HCT116 (cell line): ENCODE measurements around the gene ENPP3. TPM values are rescaled to one million over a fixed set of nuclear protein-coding genes. Genes with fewer than 3 reads are reported as not detected.

Experiments used
- ATAC-seq: fragments of 200-7000 bp; cut with Tn5 transposase; 2 replicates; pipeline ENCODE4 v1.9.1; 2020; ENCODE audit warnings: mild to moderate bottlenecking, moderate library complexity
- BruUV-seq: library from RNA; stranded (reverse); fragments of 400-500 nt; replicated peaks from 2 replicates; lab custom pipeline; 2021; lab: Mats Ljungman, UMichigan
- CTCF ChIA-PET: fragments of 300-600 bp; sonication (Branson Sonifier 250); formaldehyde crosslinking; loops from one replicate; lab custom pipeline; 2021; ENCODE audit warnings: antibody characterized with exemption; lab: Charles Lee
- POLR2A ChIA-PET: fragments of 300-600, 350-600 bp; sonication (Branson Sonifier 250); formaldehyde crosslinking; loops from one replicate; lab custom pipeline; 2021; ENCODE audit warnings: antibody characterized with exemption; lab: Charles Lee
- RAD21 ChIA-PET, 2 experiments: fragments of 300-600 bp; sonication (Branson Sonifier 250); formaldehyde crosslinking; loops; one replicate each; lab custom pipeline; 2023; ENCODE audit warnings: low total read pairs in 2 of 2; ENCODE audit not compliant: uncharacterized antibody in 2 of 2, unreplicated experiment in 2 of 2, low non-redundant PET in 1 of 2; lab: Charles Lee
- DNase-seq: peaks from one replicate; pipeline ENCODE4 v3.0.0-alpha.2; 2010; ENCODE audit warnings: low read depth, low spot score
- H2AFZ ChIP-seq: fragments of 200-600 bp; shearing (Covaris generic), sonication (generic); 2 replicates; pipeline ENCODE4 v1.6.1; 2017; ENCODE audit warnings: low read depth, mixed run types, mixed read lengths, antibody characterized with exemption, low read length; ENCODE audit not compliant: poor library complexity, severe bottlenecking
- H3K27ac ChIP-seq: 2 replicates; pipeline ENCODE4 v1.5.1; 2012; ENCODE audit warnings: low read depth, low read length
- H3K27me3 ChIP-seq: fragments of 200-600 bp; sonication (generic); 2 replicates; pipeline ENCODE4 v1.6.1; 2016; ENCODE audit warnings: mixed run types, low read length, mixed read lengths; ENCODE audit not compliant: insufficient read depth
- H3K36me3 ChIP-seq, 2 experiments: fragments of 200-500 bp in 1 of 2; fragments of 200-600 bp in 1 of 2; sonication (Bioruptor generic) in 1 of 2; sonication (generic) in 1 of 2; 2 replicates each; pipeline versions ENCODE4 v1.5.1 to v1.6.1; 2014 to 2016; ENCODE audit warnings: low read length in 2 of 2, inconsistent platforms in 1 of 2, mixed read lengths in 1 of 2, mixed run types in 1 of 2; ENCODE audit not compliant: insufficient read depth in 2 of 2, control insufficient read depth in 1 of 2
- H3K4me1 ChIP-seq, 2 experiments: fragments of 200-600 bp in 1 of 2; sonication (generic) in 1 of 2; 2 replicates each; pipeline versions ENCODE4 v1.5.1 to v1.6.1; 2012 to 2017; ENCODE audit warnings: low read length in 2 of 2, inconsistent platforms in 1 of 2, mild to moderate bottlenecking in 1 of 2, mixed read lengths in 1 of 2, mixed run types in 1 of 2, moderate library complexity in 1 of 2; ENCODE audit not compliant: insufficient read depth in 2 of 2, control insufficient read depth in 1 of 2
- H3K4me2 ChIP-seq: fragments of 200-600 bp; sonication (generic); 2 replicates; pipeline ENCODE4 v1.6.1; 2017; ENCODE audit warnings: mixed run types, low read length, mixed read lengths
- H3K4me3 ChIP-seq, 2 experiments: fragments of 200-600 bp in 1 of 2; sonication (generic) in 1 of 2; replicated peaks in 1 of 2; 2 replicates each; pipeline ENCODE4 v1.5.1; 2011 to 2016; ENCODE audit warnings: low read length in 2 of 2, control low read depth in 1 of 2, low read depth in 1 of 2, mild to moderate bottlenecking in 1 of 2, mixed read lengths in 1 of 2, mixed run types in 1 of 2
- H3K79me2 ChIP-seq: fragments of 200-600 bp; sonication (generic); 2 replicates; pipeline ENCODE4 v1.6.1; 2017; ENCODE audit warnings: mild to moderate bottlenecking, mixed run types, low read length, moderate library complexity, mixed read lengths; ENCODE audit not compliant: insufficient read depth
- H3K9ac ChIP-seq: fragments of 200-600 bp; sonication (generic); 2 replicates; pipeline ENCODE4 v1.6.1; 2016; ENCODE audit warnings: low read length, mixed read lengths
- H3K9me2 ChIP-seq: fragments of 200-600 bp; sonication (generic), shearing (Covaris generic); 2 replicates; pipeline ENCODE4 v1.6.1; 2017; ENCODE audit warnings: mixed run types, mild to moderate bottlenecking, moderate library complexity; ENCODE audit not compliant: insufficient read depth
- H3K9me3 ChIP-seq, 2 experiments: fragments of 200-500 bp in 1 of 2; fragments of 200-600 bp in 1 of 2; sonication (Bioruptor generic) in 1 of 2; sonication (generic) in 1 of 2; 2 replicates each; pipeline ENCODE4 v1.6.1; 2014 to 2017; ENCODE audit warnings: low read length in 2 of 2, mixed read lengths in 2 of 2, inconsistent platforms in 1 of 2, low read depth in 1 of 2, mild to moderate bottlenecking in 1 of 2, mixed run types in 1 of 2, moderate library complexity in 1 of 2; ENCODE audit not compliant: control insufficient read depth in 1 of 2, insufficient read depth in 1 of 2
- H4K20me1 ChIP-seq: fragments of 200-600 bp; sonication (generic), shearing (Covaris generic); 2 replicates; pipeline ENCODE4 v1.6.1; 2017; ENCODE audit warnings: mixed run types, mild to moderate bottlenecking, moderate library complexity; ENCODE audit not compliant: insufficient read depth
- ELF1 ChIP-seq: IDR thresholded peaks from 2 replicates; pipeline ENCODE4 v1.6.1; 2012; ENCODE audit warnings: low read depth, borderline replicate concordance
- EZH2phosphoT487 ChIP-seq: fragments of 200-600 bp; IDR thresholded peaks from 2 replicates; pipeline ENCODE4 v1.6.1; 2018; ENCODE audit warnings: antibody characterized with exemption, borderline replicate concordance
- JUND ChIP-seq: IDR thresholded peaks from 2 replicates; pipeline ENCODE4 v1.6.1; 2012
- POLR2AphosphoS5 ChIP-seq: IDR thresholded peaks from 2 replicates; pipeline ENCODE4 v1.6.1; 2011; ENCODE audit warnings: mild to moderate bottlenecking, low read depth, low read length, moderate library complexity
- SIN3A ChIP-seq: IDR thresholded peaks from 2 replicates; pipeline ENCODE4 v1.6.1; 2012; ENCODE audit warnings: low read depth
- SRF ChIP-seq: IDR thresholded peaks from 2 replicates; pipeline ENCODE4 v1.6.1; 2012; ENCODE audit warnings: low read depth
- intact Hi-C: fragments of 100-400 bp; cut with micrococcal nuclease; formaldehyde crosslinking; loops from 2 replicates; pipeline ENCODE4 v1.10.0; 2022
- total RNA-seq: library from RNA; stranded (reverse); gene quantifications from one replicate; pipeline ENCODE4 v1.2.1, GENCODE V29; 2021; ENCODE audit not compliant: unreplicated experiment
- TF ChIP-seq, protein P1 (sequence below): IDR thresholded peaks from 2 replicates; pipeline ENCODE4 v1.6.1; 2012
- TF ChIP-seq, protein P2 (sequence below): IDR thresholded peaks from 2 replicates; pipeline ENCODE4 v1.6.1; 2012; ENCODE audit warnings: low read depth
- TF ChIP-seq, protein P3 (sequence below): IDR thresholded peaks from 2 replicates; pipeline ENCODE4 v1.6.1; 2012

ENPP3 gene
- total RNA-seq, 1 experiment from 2014 or later = 0.15 TPM

DNA sequence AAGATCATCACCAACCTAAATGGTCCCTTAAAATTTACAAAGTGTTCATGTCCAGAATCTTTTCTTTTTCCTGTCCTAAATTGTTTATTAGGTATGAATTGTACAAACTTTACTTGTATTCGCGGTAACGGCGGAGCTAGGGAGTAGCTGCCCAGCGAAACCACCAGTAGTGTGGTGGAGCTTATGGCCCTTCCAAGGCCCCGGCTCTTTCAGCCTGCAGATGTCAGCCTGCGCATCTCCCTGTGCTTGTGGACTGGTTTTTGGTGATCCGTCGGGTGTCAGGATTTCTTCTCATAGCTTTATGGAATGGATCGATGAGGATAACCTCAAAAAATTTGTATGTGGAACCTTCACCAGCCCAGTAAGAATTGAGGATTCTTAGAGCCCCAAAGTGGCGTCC, 143.5 kb downstream of the ENPP3 start:
- H2AFZ ChIP-seq = no peak overlapping the region
- no peaks in the 10 kb centered on the region for H3K4me1 ChIP-seq
- no peak overlapping the region for H3K4me3 ChIP-seq
- TF ChIP-seq, protein P1, sequence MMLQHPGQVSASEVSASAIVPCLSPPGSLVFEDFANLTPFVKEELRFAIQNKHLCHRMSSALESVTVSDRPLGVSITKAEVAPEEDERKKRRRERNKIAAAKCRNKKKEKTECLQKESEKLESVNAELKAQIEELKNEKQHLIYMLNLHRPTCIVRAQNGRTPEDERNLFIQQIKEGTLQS = no peak
- no peak for TF ChIP-seq JUND
- TF ChIP-seq, protein P2, sequence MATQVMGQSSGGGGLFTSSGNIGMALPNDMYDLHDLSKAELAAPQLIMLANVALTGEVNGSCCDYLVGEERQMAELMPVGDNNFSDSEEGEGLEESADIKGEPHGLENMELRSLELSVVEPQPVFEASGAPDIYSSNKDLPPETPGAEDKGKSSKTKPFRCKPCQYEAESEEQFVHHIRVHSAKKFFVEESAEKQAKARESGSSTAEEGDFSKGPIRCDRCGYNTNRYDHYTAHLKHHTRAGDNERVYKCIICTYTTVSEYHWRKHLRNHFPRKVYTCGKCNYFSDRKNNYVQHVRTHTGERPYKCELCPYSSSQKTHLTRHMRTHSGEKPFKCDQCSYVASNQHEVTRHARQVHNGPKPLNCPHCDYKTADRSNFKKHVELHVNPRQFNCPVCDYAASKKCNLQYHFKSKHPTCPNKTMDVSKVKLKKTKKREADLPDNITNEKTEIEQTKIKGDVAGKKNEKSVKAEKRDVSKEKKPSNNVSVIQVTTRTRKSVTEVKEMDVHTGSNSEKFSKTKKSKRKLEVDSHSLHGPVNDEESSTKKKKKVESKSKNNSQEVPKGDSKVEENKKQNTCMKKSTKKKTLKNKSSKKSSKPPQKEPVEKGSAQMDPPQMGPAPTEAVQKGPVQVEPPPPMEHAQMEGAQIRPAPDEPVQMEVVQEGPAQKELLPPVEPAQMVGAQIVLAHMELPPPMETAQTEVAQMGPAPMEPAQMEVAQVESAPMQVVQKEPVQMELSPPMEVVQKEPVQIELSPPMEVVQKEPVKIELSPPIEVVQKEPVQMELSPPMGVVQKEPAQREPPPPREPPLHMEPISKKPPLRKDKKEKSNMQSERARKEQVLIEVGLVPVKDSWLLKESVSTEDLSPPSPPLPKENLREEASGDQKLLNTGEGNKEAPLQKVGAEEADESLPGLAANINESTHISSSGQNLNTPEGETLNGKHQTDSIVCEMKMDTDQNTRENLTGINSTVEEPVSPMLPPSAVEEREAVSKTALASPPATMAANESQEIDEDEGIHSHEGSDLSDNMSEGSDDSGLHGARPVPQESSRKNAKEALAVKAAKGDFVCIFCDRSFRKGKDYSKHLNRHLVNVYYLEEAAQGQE = no peak
- TF ChIP-seq SRF = no peak
- TF ChIP-seq, protein P3, sequence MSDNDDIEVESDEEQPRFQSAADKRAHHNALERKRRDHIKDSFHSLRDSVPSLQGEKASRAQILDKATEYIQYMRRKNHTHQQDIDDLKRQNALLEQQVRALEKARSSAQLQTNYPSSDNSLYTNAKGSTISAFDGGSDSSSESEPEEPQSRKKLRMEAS = no peak
- TF ChIP-seq SIN3A = no peak
- no peak for TF ChIP-seq EZH2phosphoT487
- TF ChIP-seq ELF1 = no peak
- no peak for TF ChIP-seq POLR2AphosphoS5
- H3K9me2 ChIP-seq = no peaks in the 10 kb centered on the region
- ChIA-PET RAD21 (no interaction called here), POLR2A (no interaction called here), CTCF (interaction anchor here (3.3 kb wide), 1 partner anchor 130 kb away, joined by 25 read pairs; no protein-coding TSS in a partner anchor)
- intact Hi-C loops = no loop called here
- no peaks in the 10 kb centered on the region for H3K79me2 ChIP-seq
- no peak overlapping the region for H3K9ac ChIP-seq
- no peaks in the 10 kb centered on the region for H4K20me1 ChIP-seq
- no TSS peak for BruUV-seq
- no peaks in the 10 kb centered on the region for H3K9me3 ChIP-seq
- H3K36me3 ChIP-seq = no peaks in the 10 kb centered on the region
- H3K4me2 ChIP-seq = no peak overlapping the region
- no peak for DNase-seq
- H3K27me3 ChIP-seq = no peaks in the 10 kb centered on the region
- no peak overlapping the region for H3K27ac ChIP-seq
- ATAC-seq = no peak
